ENCODE measurements around the gene NUDT3. TPM values are rescaled to one million over a fixed set of nuclear protein-coding genes. Genes with fewer than 3 reads are reported as not detected.

The NUDT3 gene
- total RNA-seq, 1 experiment from 2014 or later, result 25.2 TPM

DNA sequence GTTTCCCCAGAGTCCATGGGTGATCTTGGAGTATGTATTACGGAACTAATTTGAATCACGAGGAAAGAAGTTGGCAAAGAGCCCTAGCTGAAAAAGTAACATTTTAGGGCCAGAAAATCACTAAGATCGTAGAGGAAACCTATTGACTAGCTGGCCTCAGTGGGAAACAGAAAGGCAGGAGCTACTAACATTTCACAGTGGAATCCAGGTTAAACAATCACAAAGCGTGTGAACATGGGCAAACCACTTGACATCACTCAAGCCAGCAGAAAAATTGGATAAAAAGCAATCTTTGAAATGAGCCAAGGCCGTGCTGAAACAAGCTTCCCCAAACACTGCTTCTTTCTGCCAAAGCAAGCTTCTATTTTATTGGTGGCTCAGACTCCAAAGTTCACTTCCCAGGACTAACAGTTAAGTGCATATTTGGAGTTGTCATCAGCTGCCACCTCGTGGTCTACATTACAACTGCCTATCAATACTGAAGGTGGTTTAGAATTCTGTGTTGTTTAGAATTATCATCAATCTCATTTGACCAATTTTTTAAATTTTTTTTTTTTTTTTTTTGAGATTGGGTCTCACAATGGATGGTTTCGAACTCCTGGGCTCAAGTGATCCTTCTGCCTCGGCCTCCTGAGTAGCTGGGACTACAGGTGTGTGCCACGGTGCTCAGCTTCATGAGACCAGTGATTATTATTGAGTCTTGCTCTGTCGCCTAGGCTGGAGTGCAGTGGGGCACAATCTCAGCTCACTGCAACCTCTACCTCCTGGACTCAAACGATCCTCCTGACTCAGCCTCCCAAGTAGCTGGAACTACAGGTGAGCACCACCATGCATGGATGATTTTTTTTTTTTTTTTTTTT, 22.8 kb upstream of the NUDT3 start:
- Histone ChIP-seq H3K79me2 (ENCODE audit: insufficient read depth, low read length) (peaks cover 21% of the 10 kb centered on the region), H3K36me3 (ENCODE audit: control insufficient read depth in 1 of 2, insufficient read depth in 2 of 2, low read length in 2 of 2) (peaks cover 20 to 38% of the 10 kb centered on the region in 2 experiments; a peak in 3 of 4 replicates), H3K4me3 (replicated peaks in 1 of 2; ENCODE audit: low read depth in 1 of 2, low read length in 2 of 2) (no peak overlapping the region), H3K27me3 (ENCODE audit: insufficient read depth, low read length) (no peaks in the 10 kb centered on the region), H3K4me2 (ENCODE audit: low read length) (no peak overlapping the region), H3K9ac (ENCODE audit: low read length) (no peak overlapping the region), H3K9me2 (ENCODE audit: insufficient read depth) (no peaks in the 10 kb centered on the region), H3K27ac (ENCODE audit: low read depth, low read length) (no peak overlapping the region), H2AFZ (ENCODE audit: low read depth, low read length, poor library complexity, severe bottlenecking) (no peak overlapping the region), H3K9me3 (ENCODE audit: control insufficient read depth in 1 of 2, insufficient read depth in 1 of 2, low read depth in 1 of 2, low read length in 2 of 2) (no peaks in the 10 kb centered on the region), H4K20me1 (ENCODE audit: insufficient read depth) (peaks cover 18% of the 10 kb centered on the region; the same call in 1 of the 2 replicates), H3K4me1 (ENCODE audit: control insufficient read depth in 1 of 2, insufficient read depth in 2 of 2, low read length in 2 of 2) (peaks cover 9 to 34% of the 10 kb centered on the region in 2 experiments)
- intact Hi-C loops (cut with micrococcal nuclease), result loop anchor here (1.0 kb wide), 3 partner anchors 166 to 251 kb away; partner anchors contain the start of gene SMIM29
- no peak; the same call in 1 of the 2 replicates for TF ChIP-seq ATF3 (IDR thresholded peaks at IDR 0.05)
- TF ChIP-seq, protein P1, sequence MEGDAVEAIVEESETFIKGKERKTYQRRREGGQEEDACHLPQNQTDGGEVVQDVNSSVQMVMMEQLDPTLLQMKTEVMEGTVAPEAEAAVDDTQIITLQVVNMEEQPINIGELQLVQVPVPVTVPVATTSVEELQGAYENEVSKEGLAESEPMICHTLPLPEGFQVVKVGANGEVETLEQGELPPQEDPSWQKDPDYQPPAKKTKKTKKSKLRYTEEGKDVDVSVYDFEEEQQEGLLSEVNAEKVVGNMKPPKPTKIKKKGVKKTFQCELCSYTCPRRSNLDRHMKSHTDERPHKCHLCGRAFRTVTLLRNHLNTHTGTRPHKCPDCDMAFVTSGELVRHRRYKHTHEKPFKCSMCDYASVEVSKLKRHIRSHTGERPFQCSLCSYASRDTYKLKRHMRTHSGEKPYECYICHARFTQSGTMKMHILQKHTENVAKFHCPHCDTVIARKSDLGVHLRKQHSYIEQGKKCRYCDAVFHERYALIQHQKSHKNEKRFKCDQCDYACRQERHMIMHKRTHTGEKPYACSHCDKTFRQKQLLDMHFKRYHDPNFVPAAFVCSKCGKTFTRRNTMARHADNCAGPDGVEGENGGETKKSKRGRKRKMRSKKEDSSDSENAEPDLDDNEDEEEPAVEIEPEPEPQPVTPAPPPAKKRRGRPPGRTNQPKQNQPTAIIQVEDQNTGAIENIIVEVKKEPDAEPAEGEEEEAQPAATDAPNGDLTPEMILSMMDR (IDR thresholded peaks at IDR 0.05 in 2 of 3, conservative IDR thresholded peaks at IDR 0.05 in 1 of 3; ENCODE audit: borderline replicate concordance in 1 of 3, insufficient read depth in 1 of 3, low read depth in 2 of 3, low read length in 2 of 3), result peak; percentile 48 to 70 (median 49)
- TF ChIP-seq ELF1 (IDR thresholded peaks at IDR 0.05; ENCODE audit: borderline replicate concordance, low read depth), result no peak
- TF ChIP-seq SRF (IDR thresholded peaks at IDR 0.05; ENCODE audit: low read depth), result no peak
- TF ChIP-seq RAD21 (IDR thresholded peaks at IDR 0.05; ENCODE audit: low read depth), result peak; percentile 82
- TF ChIP-seq FOSL1 (IDR thresholded peaks at IDR 0.05; ENCODE audit: low read depth), result no peak
- no peak for TF ChIP-seq YY1 (IDR thresholded peaks at IDR 0.05; ENCODE audit: extremely low read depth, insufficient replicate concordance, low read depth, low read length)
- TF ChIP-seq EGR1 (IDR thresholded peaks at IDR 0.05; ENCODE audit: low read depth), result no peak
- TF ChIP-seq JUND (IDR thresholded peaks at IDR 0.05), result 0 out of 2 replicates have a peak, but pooled peaks have one; percentile 11
- ChIA-PET CTCF (interaction anchor here (0.7 to 4.4 kb wide), 13 partner anchors 11 to 724 kb away, joined by 3 to 69 read pairs (median 5); partner anchors contain the start of genes RPS10 and SMIM29), POLR2A (interaction anchor here (0.7 to 4.7 kb wide), 10 partner anchors 10 to 219 kb away, joined by 3 to 38 read pairs (median 4); partner anchors contain the start of genes HMGA1, RPS10 and SMIM29), RAD21 (ENCODE audit: low non-redundant PET in 1 of 2, low total read pairs in 2 of 2, uncharacterized antibody in 2 of 2, unreplicated experiment in 2 of 2) (interaction anchor here (0.7 to 1.6 kb wide), 7 partner anchors 11 to 254 kb away, joined by 3 to 6 read pairs (median 3); partner anchors contain the start of gene SMIM29 (in 2 of the 2))
- peak; percentile 38 for DNase-seq (ENCODE audit: low read depth, low spot score)
- peak; percentile 65 for ATAC-seq
- BruUV-seq (replicated peaks), result no TSS peak

Measured in HCT116 (cell line).